KMS-11 (cell line): ENCODE measurements around the gene CRBN.
A peak's percentile ranks its signal among the peaks of the same experiment; 100 is the strongest.

Experiments
- H2AFZ ChIP-seq: fragments of 200-600 bp; sonication (generic); 2 replicates; pipeline ENCODE4 v1.6.1; 2016; ENCODE audit warnings: antibody characterized with exemption, mixed run types, low read depth
- H3K27ac ChIP-seq: fragments of 200-600 bp; sonication (generic); 2 replicates; pipeline ENCODE4 v1.6.1; 2016; ENCODE audit warnings: mild to moderate bottlenecking, mixed run types
- H3K27me3 ChIP-seq: fragments of 200-600 bp; sonication (generic); 2 replicates; pipeline ENCODE4 v1.6.1; 2017; ENCODE audit warnings: mild to moderate bottlenecking, low read depth, mixed run types, moderate library complexity; ENCODE audit not compliant: insufficient read depth
- H3K36me3 ChIP-seq: fragments of 200-600 bp; sonication (generic); 2 replicates; pipeline ENCODE4 v1.6.1; 2017; ENCODE audit warnings: mild to moderate bottlenecking, mixed run types; ENCODE audit not compliant: insufficient read depth
- H3K4me1 ChIP-seq: fragments of 200-600 bp; sonication (generic); 2 replicates; pipeline ENCODE4 v1.6.1; 2016; ENCODE audit warnings: mild to moderate bottlenecking, low read depth, mixed run types; ENCODE audit not compliant: poor library complexity, severe bottlenecking
- H3K4me2 ChIP-seq: fragments of 200-600 bp; sonication (generic); 2 replicates; pipeline ENCODE4 v1.7.0; 2016; ENCODE audit warnings: mild to moderate bottlenecking, mixed run types
- H3K4me3 ChIP-seq: fragments of 200-600 bp; sonication (generic); IDR thresholded peaks from 2 replicates; pipeline ENCODE4 v1.6.1; 2017; ENCODE audit warnings: low read depth, low read length, mixed read lengths; ENCODE audit not compliant: insufficient read depth
- H3K79me2 ChIP-seq: fragments of 200-600 bp; sonication (generic); 2 replicates; pipeline ENCODE4 v1.6.1; 2016; ENCODE audit warnings: low read depth, mixed run types; ENCODE audit not compliant: insufficient read depth
- H3K9ac ChIP-seq: fragments of 200-600 bp; sonication (generic); 2 replicates; pipeline ENCODE4 v1.6.1; 2016; ENCODE audit warnings: mild to moderate bottlenecking, mixed run types
- H4K20me1 ChIP-seq: fragments of 200-600 bp; sonication (generic); 2 replicates; pipeline ENCODE4 v1.6.1; 2016; ENCODE audit warnings: mild to moderate bottlenecking, mixed run types; ENCODE audit not compliant: insufficient read depth
- TF ChIP-seq, protein P1 (sequence below): fragments of 200-600 bp; sonication (generic); conservative IDR thresholded peaks from 2 replicates; pipeline ENCODE4 v1.6.1; 2017; ENCODE audit warnings: low read depth, mild to moderate bottlenecking, antibody characterized with exemption, low read length, moderate library complexity, mixed read lengths

CRBN gene

DNA sequence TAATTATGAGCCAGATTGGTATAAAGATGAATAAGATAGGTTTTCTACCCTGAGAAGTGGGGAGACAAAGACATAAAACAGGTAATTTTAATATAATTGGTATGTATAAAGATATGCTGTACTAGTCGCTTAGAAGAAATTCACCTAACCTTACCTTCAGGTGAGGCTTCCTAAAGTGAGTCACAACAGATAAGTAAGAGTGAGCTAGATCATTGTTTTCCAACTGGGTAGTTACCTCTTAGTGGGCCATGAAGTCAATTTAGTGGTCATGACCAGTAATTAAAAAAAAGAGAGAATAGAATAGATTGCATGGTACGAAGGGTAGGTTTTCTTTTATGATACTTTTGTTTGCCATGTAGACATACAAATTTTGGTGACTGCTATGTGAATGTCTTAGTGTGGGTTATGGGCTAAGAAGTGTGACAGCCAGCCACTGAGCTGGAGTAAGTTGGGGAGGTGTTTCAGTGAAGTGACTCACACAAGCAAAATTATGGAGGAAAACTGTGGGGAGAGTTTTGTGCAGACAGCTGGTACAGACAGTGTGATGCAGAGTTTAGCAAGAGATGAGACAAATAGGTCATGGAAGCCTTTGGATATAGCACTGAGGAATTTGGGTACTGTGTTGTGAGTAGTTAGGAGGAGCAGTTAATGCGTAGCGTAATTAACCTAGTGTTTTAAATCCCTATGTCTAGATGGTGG, 44.6 kb downstream of the CRBN start:
- Histone ChIP-seq H4K20me1 (no peaks in the 10 kb centered on the region), H3K27ac (no peak overlapping the region), H2AFZ (no peak overlapping the region), H3K36me3 (no peaks in the 10 kb centered on the region), H3K27me3 (no peaks in the 10 kb centered on the region), H3K4me2 (no peak overlapping the region), H3K9ac (no peak overlapping the region), H3K4me3 (no peak overlapping the region), H3K4me1 (no peaks in the 10 kb centered on the region), H3K79me2 (peaks cover 22% of the 10 kb centered on the region)
- TF ChIP-seq, protein P1, sequence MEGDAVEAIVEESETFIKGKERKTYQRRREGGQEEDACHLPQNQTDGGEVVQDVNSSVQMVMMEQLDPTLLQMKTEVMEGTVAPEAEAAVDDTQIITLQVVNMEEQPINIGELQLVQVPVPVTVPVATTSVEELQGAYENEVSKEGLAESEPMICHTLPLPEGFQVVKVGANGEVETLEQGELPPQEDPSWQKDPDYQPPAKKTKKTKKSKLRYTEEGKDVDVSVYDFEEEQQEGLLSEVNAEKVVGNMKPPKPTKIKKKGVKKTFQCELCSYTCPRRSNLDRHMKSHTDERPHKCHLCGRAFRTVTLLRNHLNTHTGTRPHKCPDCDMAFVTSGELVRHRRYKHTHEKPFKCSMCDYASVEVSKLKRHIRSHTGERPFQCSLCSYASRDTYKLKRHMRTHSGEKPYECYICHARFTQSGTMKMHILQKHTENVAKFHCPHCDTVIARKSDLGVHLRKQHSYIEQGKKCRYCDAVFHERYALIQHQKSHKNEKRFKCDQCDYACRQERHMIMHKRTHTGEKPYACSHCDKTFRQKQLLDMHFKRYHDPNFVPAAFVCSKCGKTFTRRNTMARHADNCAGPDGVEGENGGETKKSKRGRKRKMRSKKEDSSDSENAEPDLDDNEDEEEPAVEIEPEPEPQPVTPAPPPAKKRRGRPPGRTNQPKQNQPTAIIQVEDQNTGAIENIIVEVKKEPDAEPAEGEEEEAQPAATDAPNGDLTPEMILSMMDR, result no peak

DNA sequence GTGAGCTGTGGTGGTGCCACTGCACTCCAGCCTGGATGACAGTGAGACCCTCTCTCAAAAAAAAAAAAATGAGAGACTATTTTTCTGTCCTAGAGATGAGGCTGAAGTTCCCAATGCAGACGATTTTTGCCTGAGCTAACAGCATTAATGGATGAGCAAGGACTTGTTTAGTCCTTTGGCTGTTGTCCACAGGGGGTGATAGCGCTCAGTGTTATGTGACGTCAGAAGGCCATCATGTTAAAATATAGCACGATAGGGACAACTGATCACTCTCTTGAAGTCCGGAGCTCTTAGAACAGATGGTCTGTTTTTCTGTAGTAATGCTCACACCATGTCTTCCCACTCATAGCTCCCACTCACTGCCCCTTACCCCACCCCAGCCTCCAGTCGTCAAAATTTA, 46.0 kb downstream of the CRBN start:
- peaks cover 20% of the 10 kb centered on the region for H3K79me2 ChIP-seq
- H3K4me2 ChIP-seq, result no peak overlapping the region
- no peak overlapping the region for H3K9ac ChIP-seq
- no peaks in the 10 kb centered on the region for H3K27me3 ChIP-seq
- no peak overlapping the region for H3K27ac ChIP-seq
- no peaks in the 10 kb centered on the region for H3K36me3 ChIP-seq
- H3K4me1 ChIP-seq, result no peaks in the 10 kb centered on the region
- H4K20me1 ChIP-seq, result no peaks in the 10 kb centered on the region
- TF ChIP-seq, protein P1, result no peak
- no peak overlapping the region for H2AFZ ChIP-seq
- H3K4me3 ChIP-seq, result no peak overlapping the region

DNA sequence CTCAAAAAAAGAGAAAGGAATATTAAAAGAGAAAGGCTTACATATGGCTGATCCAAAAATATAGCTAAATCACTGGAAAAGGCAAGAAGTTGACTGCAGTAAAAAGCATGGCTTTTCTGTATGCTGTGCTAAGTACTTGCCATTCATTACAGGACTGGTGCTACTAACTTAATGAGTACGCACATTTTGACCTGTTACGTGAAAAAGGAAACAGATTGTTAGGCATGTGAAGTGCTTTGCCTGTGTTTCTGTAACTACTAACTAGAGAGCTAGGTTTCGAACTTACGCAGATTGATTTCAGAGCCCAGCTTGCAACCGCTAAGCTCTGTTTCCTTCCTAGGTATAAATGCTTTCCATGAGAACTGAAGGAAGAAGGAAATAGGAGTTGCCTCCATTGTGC, 49.9 kb downstream of the CRBN start:
- H3K27me3 ChIP-seq, result no peaks in the 10 kb centered on the region
- H3K27ac ChIP-seq, result no peak overlapping the region
- H2AFZ ChIP-seq, result no peak overlapping the region
- no peaks in the 10 kb centered on the region for H3K36me3 ChIP-seq
- no peak overlapping the region for H3K4me2 ChIP-seq
- no peaks in the 10 kb centered on the region for H4K20me1 ChIP-seq
- peaks cover 23% of the 10 kb centered on the region for H3K79me2 ChIP-seq
- H3K9ac ChIP-seq, result no peak overlapping the region
- H3K4me3 ChIP-seq, result no peak overlapping the region
- no peaks in the 10 kb centered on the region for H3K4me1 ChIP-seq
- TF ChIP-seq, protein P1, result no peak

DNA sequence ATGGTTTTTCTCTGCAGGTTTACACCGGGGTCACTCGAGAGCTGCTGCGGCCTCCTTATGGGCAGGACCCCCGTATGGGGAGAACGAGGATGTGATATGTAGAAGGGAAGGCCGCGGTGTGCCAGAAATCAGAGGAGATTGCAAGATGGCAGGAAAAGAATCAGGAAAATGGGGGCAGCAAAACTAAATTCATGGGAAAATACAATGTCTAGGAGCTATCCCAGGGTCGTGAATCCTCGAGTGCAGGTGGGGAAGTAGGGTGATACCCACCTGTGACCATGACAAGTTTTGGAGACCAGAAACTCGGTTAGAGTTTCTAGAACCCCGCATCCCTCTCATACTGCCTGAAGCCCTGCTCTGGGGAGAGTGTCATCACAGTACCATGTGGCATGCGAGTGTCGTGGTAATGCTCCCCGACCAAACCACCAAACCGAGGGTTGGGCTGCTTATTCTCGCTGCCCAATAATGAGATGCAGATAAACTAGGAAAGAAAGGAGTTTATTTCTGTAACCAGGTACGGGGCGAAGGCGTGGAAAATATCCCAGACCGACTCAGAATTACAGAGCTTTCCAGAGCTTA, 52.0 kb downstream of the CRBN start:
- TF ChIP-seq, protein P1, result no peak
- H2AFZ ChIP-seq, result peak overlapping the region; percentile 54
- H3K79me2 ChIP-seq, result peaks cover 13% of the 10 kb centered on the region; the same call in 1 of the 2 replicates

More for the DNA sequence above, 52.0 kb downstream of the CRBN start:
- H3K4me3 ChIP-seq, result peak overlapping the region; percentile 76
- H3K27ac ChIP-seq, result peak overlapping the region; percentile 89
- no peaks in the 10 kb centered on the region for H3K27me3 ChIP-seq
- H3K9ac ChIP-seq, result peak overlapping the region; percentile 99
- H3K36me3 ChIP-seq, result no peaks in the 10 kb centered on the region
- no peaks in the 10 kb centered on the region for H4K20me1 ChIP-seq
- no peaks in the 10 kb centered on the region for H3K4me1 ChIP-seq
- H3K4me2 ChIP-seq, result peak overlapping the region; percentile 84
